Psoas muscle (tissue), 8 donors: ENCODE data around the gene STX11. TPM values are rescaled to one million over a fixed set of nuclear protein-coding genes. Genes with fewer than 3 reads are reported as not detected.

Experiments
- ATAC-seq, 4 donors: fragments of 200-7000 bp; cut with Tn5 transposase; one replicate each; pipeline ENCODE4 v1.9.1; 2020; ENCODE audit warnings: moderate library complexity in 3 of 4, mild to moderate bottlenecking in 2 of 4
- DNase-seq, 2 donors: peaks; one replicate each; pipeline ENCODE4 v3.0.0-alpha.2; 2020
- H3K27ac ChIP-seq: fragments of 200-600 bp; one replicate; pipeline ENCODE4 v1.8.0; 2022
- H3K27me3 ChIP-seq, 3 donors: fragments of 200-600 bp in 1 of 3; one replicate each; pipeline versions ENCODE4 v1.6.1 to v1.8.0; 2013 to 2022; ENCODE audit warnings: low read length in 2 of 3, mild to moderate bottlenecking in 2 of 3, moderate library complexity in 1 of 3; ENCODE audit not compliant: insufficient read depth in 3 of 3
- H3K36me3 ChIP-seq, 2 donors: fragments of 200-600 bp in 1 of 2; one replicate each; pipeline versions ENCODE4 v1.6.1 to v1.8.0; 2013 to 2022; ENCODE audit warnings: low read depth in 1 of 2, mild to moderate bottlenecking in 1 of 2, moderate library complexity in 1 of 2; ENCODE audit not compliant: insufficient read depth in 1 of 2
- H3K4me1 ChIP-seq: fragments of 200-600 bp; one replicate; pipeline ENCODE4 v1.8.0; 2022
- H3K4me3 ChIP-seq: fragments of 200-600 bp; one replicate; pipeline ENCODE4 v1.8.0; 2022; ENCODE audit warnings: mild to moderate bottlenecking
- H3K9me3 ChIP-seq: fragments of 200-600 bp; one replicate; pipeline ENCODE4 v1.8.0; 2022
- WGBS, 3 donors: extraction: QIAGEN DNeasy Blood & Tissue Kit; methylation state at CpG; one replicate each; pipeline versions ENCODE4 v1.1.6 to v1.1.7; 2013; 5-methylcytosine and 5-hydroxymethylcytosine counted together
- intact Hi-C, 2 donors: fragments of 100-400 bp; cut with DNase I; formaldehyde crosslinking; loops; one replicate each; pipeline versions ENCODE4 v1.11.0 to v1.14.2; 2022
- polyA plus RNA-seq, 3 donors: library from polyadenylated mRNA; stranded (reverse); fragments of 200-250 nt; gene quantifications; one replicate each; pipeline ENCODE4 v1.2.3, GENCODE V29; 2013
- total RNA-seq, 4 donors: library from RNA; stranded (reverse); fragmentation: NEBNext Ultra II Directional in 2 of 4; extraction: Animal tissue kit (Norgen Biotek cat#: 25700) in 2 of 4; gene quantifications; one replicate each; pipeline versions ENCODE4 v1.2.1 to v1.2.4, GENCODE V29; 2021 to 2023
- TF ChIP-seq, protein P1 (sequence below): fragments of 200-600 bp; IDR thresholded peaks from one replicate; pipeline ENCODE4 v1.8.0; 2022; ENCODE audit warnings: antibody characterized with exemption
- donor health status: healthy with polysubstance abuse.
- donor health status: DM: no; HTN: no; CAD: no; lungs with moderate emphysema.
- donor health status: Bipolar disorder and iron deficiency.
- donor health status: healthy.
- donor health status: DM: yes; HTN: yes; CAD: no.
- donor health status: DM: no; HTN: no; CAD: no.
- donor health status: DM: no; HTN: no; CAD: no.
- donor health status: DM: yes; HTN: yes; CAD: no.

STX11 gene
- total and polyA plus RNA-seq, 7 donors: 1.2 to 4.6 (median 1.4) TPM

DNA sequence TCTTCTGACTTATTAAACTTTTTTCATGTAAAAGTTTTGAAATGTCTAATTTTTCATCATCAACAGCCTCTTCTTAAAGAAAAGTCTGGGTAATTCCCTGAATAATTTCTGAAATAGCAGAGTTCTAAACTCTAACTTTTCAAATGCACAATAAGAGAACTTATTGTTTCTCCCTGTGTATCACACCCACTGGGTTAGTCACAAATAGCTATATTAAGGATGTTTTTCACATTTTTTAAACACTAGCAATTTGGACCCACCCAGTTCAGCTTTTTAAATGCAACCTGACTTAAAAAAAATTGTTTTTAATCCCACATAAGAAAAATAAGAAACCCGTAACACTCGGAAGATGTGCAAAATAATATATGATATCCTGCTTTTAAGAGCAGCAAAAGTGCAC lies 73.4 kb downstream of the STX11 start:
- intact Hi-C loops: no loop called here
- ATAC-seq: no peak
- H3K4me1 ChIP-seq: no peaks in the 10 kb centered on the region
- H3K4me3 ChIP-seq: no peak overlapping the region
- no peaks in the 10 kb centered on the region for H3K36me3 ChIP-seq
- H3K9me3 ChIP-seq: no peaks in the 10 kb centered on the region
- DNase-seq: no peak
- WGBS, 3 donors: 89 to 94% (median 92%) methylated on average over 2 of the region's 2 CpGs
- TF ChIP-seq, protein P1, sequence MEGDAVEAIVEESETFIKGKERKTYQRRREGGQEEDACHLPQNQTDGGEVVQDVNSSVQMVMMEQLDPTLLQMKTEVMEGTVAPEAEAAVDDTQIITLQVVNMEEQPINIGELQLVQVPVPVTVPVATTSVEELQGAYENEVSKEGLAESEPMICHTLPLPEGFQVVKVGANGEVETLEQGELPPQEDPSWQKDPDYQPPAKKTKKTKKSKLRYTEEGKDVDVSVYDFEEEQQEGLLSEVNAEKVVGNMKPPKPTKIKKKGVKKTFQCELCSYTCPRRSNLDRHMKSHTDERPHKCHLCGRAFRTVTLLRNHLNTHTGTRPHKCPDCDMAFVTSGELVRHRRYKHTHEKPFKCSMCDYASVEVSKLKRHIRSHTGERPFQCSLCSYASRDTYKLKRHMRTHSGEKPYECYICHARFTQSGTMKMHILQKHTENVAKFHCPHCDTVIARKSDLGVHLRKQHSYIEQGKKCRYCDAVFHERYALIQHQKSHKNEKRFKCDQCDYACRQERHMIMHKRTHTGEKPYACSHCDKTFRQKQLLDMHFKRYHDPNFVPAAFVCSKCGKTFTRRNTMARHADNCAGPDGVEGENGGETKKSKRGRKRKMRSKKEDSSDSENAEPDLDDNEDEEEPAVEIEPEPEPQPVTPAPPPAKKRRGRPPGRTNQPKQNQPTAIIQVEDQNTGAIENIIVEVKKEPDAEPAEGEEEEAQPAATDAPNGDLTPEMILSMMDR: no peak
- H3K27ac ChIP-seq: no peak overlapping the region
- no peaks in the 10 kb centered on the region for H3K27me3 ChIP-seq

DNA sequence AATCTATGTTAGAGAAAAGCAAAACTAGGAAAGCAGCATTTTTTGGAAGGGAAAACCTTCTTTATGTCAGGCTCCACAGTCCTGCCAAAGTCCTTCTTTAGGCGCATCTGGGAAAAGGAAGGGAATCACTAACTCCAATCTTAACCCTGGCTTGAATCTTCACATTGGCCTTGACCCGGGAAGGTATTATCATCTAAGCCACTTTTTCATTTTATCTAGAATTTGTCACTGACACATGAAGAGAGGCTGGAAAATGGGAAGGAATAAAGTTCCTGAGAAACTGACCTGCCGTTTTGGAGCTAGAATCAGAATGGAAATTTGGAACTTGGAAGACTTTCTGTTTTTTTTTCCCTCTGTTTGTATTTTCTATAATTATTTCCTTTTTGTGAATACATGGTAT lies 81.4 kb downstream of the STX11 start:
- no peaks in the 10 kb centered on the region for H3K36me3 ChIP-seq
- intact Hi-C loops: no loop called here
- 61 to 67% (median 62%) methylated on average over 3 of the region's 3 CpGs for WGBS, 3 donors
- no peaks in the 10 kb centered on the region for H3K9me3 ChIP-seq
- DNase-seq: no peak
- ATAC-seq: no peak
- H3K4me3 ChIP-seq: no peak overlapping the region
- H3K4me1 ChIP-seq: peaks cover 18% of the 10 kb centered on the region
- no peaks in the 10 kb centered on the region for H3K27me3 ChIP-seq
- TF ChIP-seq, protein P1: no peak
- peak overlapping the region; percentile 47 for H3K27ac ChIP-seq

DNA sequence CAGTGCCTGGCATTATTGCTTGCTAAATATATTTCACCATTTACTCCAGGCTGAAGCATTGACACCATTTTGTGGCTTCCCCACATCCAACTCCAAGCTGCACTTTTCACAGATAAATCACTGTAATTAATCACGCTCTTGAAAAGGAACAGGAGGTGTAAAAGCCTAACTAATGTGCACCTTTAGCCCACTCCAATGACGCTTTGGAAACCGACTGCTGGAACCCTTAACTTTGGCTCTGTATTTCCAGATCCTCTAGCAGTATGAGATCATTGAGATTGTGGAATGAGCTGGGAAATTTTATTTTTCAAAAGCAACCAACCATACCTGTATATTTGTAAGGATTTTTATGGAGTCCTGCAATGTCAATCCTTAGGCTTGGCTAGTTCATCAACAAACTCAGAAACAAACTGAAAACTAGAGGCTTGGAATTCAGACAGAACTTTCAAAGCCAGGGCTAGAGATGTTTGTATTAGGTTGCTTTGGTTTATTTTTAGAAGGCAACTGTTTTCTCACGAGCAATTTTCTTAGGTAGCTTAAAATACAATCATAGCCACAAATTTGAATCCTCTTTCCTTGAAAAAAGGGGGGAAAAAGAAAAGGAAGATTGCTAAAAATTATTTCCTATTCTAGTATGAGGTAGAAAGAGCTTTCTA lies 82.0 kb downstream of the STX11 start:
- 20 to 35% (median 26%) methylated on average over 4 of the region's 4 CpGs for WGBS, 3 donors
- intact Hi-C loops: no loop called here
- DNase-seq (no peak), ATAC-seq (peak in 1 of 4 donors; percentile 42)
- peaks cover 18% of the 10 kb centered on the region for H3K4me1 ChIP-seq
- no peak overlapping the region for H3K4me3 ChIP-seq
- no peaks in the 10 kb centered on the region for H3K27me3 ChIP-seq
- TF ChIP-seq, protein P1: no peak
- peak overlapping the region; percentile 47 for H3K27ac ChIP-seq
- no peaks in the 10 kb centered on the region for H3K36me3 ChIP-seq
- H3K9me3 ChIP-seq: no peaks in the 10 kb centered on the region

DNA sequence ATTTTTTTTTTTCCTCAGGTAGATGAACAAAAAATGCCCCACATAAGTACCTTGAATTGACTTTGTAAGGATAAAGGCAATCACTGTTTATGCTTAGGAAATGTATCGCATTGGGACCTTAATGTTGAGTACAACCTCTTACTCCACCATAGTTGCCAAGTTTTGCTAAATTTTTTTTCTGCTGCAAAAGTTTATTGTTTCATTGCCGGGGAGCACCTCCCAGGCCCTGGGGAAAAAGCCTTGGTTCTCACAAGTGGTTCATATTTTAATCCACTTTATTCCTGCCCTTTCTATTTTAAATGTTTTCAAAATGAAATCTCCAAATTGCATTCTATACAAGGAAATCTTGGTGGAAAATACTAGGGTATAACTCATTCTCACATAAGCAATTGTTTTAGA lies 82.5 kb downstream of the STX11 start:
- no peaks in the 10 kb centered on the region for H3K36me3 ChIP-seq
- peaks cover 18% of the 10 kb centered on the region for H3K4me1 ChIP-seq
- intact Hi-C loops: no loop called here
- H3K27ac ChIP-seq: peak overlapping the region; percentile 47
- DNase-seq (no peak), ATAC-seq (no peak)
- no peak overlapping the region for H3K4me3 ChIP-seq
- 25 to 66% (median 33%) methylated on average over 2 of the region's 2 CpGs for WGBS, 3 donors
- no peaks in the 10 kb centered on the region for H3K9me3 ChIP-seq
- TF ChIP-seq, protein P1: no peak
- H3K27me3 ChIP-seq: no peaks in the 10 kb centered on the region

DNA sequence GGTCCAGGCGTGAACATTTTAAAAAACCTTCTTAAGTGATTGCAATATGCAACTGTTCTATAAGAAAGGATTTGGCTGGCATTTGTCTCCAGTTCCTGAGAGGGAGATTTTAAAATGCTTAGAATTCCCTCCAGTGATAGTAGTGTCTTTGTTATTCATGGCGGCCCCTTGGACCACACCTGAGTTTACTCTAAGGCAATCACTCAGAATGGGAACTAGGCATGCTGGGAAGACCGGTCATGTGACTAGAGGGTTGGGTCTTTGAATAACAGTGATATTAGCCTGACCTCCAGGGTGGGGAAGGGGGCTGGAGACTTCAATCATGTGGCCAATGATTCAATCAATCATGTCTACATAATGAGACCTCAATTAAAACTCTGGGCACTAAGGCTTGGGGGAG lies 84.1 kb downstream of the STX11 start:
- Histone ChIP-seq H3K4me1 (peaks cover 18% of the 10 kb centered on the region), H3K9me3 (no peaks in the 10 kb centered on the region), H3K4me3 (no peak overlapping the region), H3K36me3 (no peaks in the 10 kb centered on the region), H3K27me3 (no peaks in the 10 kb centered on the region), H3K27ac (no peak overlapping the region)
- ATAC-seq (no peak), DNase-seq (no peak)
- WGBS, 3 donors: 97 to 99% (median 97%) methylated on average over 3 of the region's 3 CpGs
- intact Hi-C loops: no loop called here
- TF ChIP-seq, protein P1: no peak
